PC-3 (cell line): ENCODE data around the gene GABRG3.

Experiments
- CTCF ChIP-seq: fragments of 300-600 bp; sonication (generic); conservative IDR thresholded peaks from 2 replicates; pipeline ENCODE4 v1.5.1; 2017; ENCODE audit warnings: antibody characterized with exemption, low read depth, mild to moderate bottlenecking, low read length
- EZH2phosphoT487 ChIP-seq: fragments of 300-600 bp; sonication (generic); IDR thresholded peaks from 2 replicates; pipeline ENCODE4 v1.6.1; 2018; ENCODE audit warnings: mild to moderate bottlenecking, antibody characterized with exemption, low read length, borderline replicate concordance

- TF ChIP-seq CTCF (no peak), EZH2phosphoT487 (no peak)
Observed at GRCh38 chr15:27448986-27449385, 478.0 kb downstream of the GABRG3 start.
